HEK293 (cell line): ENCODE data around the gene ABCG1.

ENCODE experiments used
- CTCF ChIA-PET: fragments of 350-600 bp; formaldehyde crosslinking; extraction: SDS; loops from one replicate; lab custom pipeline; 2021; ENCODE audit warnings: antibody characterized with exemption; lab: Yijun Ruan, JAX
- POLR2A ChIA-PET: fragments of 300-600 bp; formaldehyde crosslinking; extraction: SDS; loops from one replicate; lab custom pipeline; 2020; ENCODE audit warnings: antibody characterized with exemption, inconsistent platforms; lab: Yijun Ruan, JAX
- H3K27ac ChIP-seq: fragments of 200-500 bp; sonication (Bioruptor generic); 2 replicates; pipeline ENCODE4 v1.5.1; 2014; ENCODE audit warnings: low read depth, low read length, control low read depth, inconsistent platforms; ENCODE audit errors: extremely low read depth
- H3K36me3 ChIP-seq, 2 experiments: fragments of 200-500 bp in 1 of 2; sonication (Bioruptor generic) in 1 of 2; 1 replicate in 1 of 2; 2 replicates in 1 of 2; pipeline ENCODE4 v1.5.1; 2014 to 2017; ENCODE audit warnings: inconsistent platforms in 2 of 2, low read length in 2 of 2; ENCODE audit not compliant: control insufficient read depth in 2 of 2, insufficient read depth in 1 of 2
- H3K4me1 ChIP-seq: fragments of 200-500 bp; sonication (Bioruptor generic); 2 replicates; pipeline ENCODE4 v1.5.1; 2014; ENCODE audit warnings: mild to moderate bottlenecking, low read length, inconsistent platforms; ENCODE audit not compliant: control insufficient read depth, insufficient read depth
- H3K4me3 ChIP-seq: 2 replicates; pipeline ENCODE4 v1.5.1; 2011; ENCODE audit warnings: low read depth, mild to moderate bottlenecking, control low read depth, low read length, moderate library complexity
- H3K9me3 ChIP-seq: fragments of 200-500 bp; sonication (Bioruptor generic); 2 replicates; pipeline ENCODE4 v1.5.1; 2014; ENCODE audit warnings: low read depth, low read length, inconsistent platforms; ENCODE audit not compliant: control insufficient read depth, insufficient read depth
- EGR2 ChIP-seq: fragments of 450-650 bp; formaldehyde crosslinking; IDR thresholded peaks from 2 replicates; pipeline ENCODE4 v1.5.1; 2016; ENCODE audit warnings: low read depth, missing biosample characterization, missing genetic modification characterization
- FEZF1 ChIP-seq: fragments of 450-650 bp; formaldehyde crosslinking; IDR thresholded peaks from 2 replicates; pipeline ENCODE4 v1.5.1; 2016; ENCODE audit warnings: missing biosample characterization, missing genetic modification characterization
- GLIS2 ChIP-seq: fragments of 450-650 bp; formaldehyde crosslinking; IDR thresholded peaks from 2 replicates; pipeline ENCODE4 v1.5.1; 2016; ENCODE audit warnings: missing biosample characterization, missing genetic modification characterization
- YY1 ChIP-seq: fragments of 450-650 bp; formaldehyde crosslinking; IDR thresholded peaks from 2 replicates; pipeline ENCODE4 v1.5.1; 2018; ENCODE audit warnings: missing biosample characterization, missing genetic modification characterization
- ZFHX2 ChIP-seq: fragments of 450-650 bp; formaldehyde crosslinking; conservative IDR thresholded peaks from 2 replicates; pipeline ENCODE4 v1.5.1; 2016; ENCODE audit warnings: missing biosample characterization, missing genetic modification characterization
- ZNF114 ChIP-seq: fragments of 450-650 bp; formaldehyde crosslinking; IDR thresholded peaks from 2 replicates; pipeline ENCODE4 v1.5.0; 2017; ENCODE audit warnings: missing biosample characterization, missing genetic modification characterization
- ZNF16 ChIP-seq: fragments of 450-650 bp; formaldehyde crosslinking; IDR thresholded peaks from 2 replicates; pipeline ENCODE4 v1.5.1; 2016; ENCODE audit warnings: low read depth, missing biosample characterization, missing genetic modification characterization
- ZNF19 ChIP-seq: fragments of 450-650 bp; formaldehyde crosslinking; IDR thresholded peaks from 2 replicates; pipeline ENCODE4; 2016; ENCODE audit warnings: missing biosample characterization, missing genetic modification characterization, low read depth
- ZNF423 ChIP-seq: fragments of 450-650 bp; formaldehyde crosslinking; IDR thresholded peaks from 2 replicates; pipeline ENCODE4 v1.5.1; 2016; ENCODE audit warnings: missing biosample characterization, missing genetic modification characterization
- ZNF555 ChIP-seq: fragments of 450-650 bp; formaldehyde crosslinking; conservative IDR thresholded peaks from 2 replicates; pipeline ENCODE4 v1.5.1; 2017; ENCODE audit warnings: missing biosample characterization, mild to moderate bottlenecking, missing genetic modification characterization, inconsistent platforms
- ZNF560 ChIP-seq: fragments of 450-650 bp; formaldehyde crosslinking; IDR thresholded peaks from 2 replicates; pipeline ENCODE4 v1.5.1; 2017; ENCODE audit warnings: missing biosample characterization, missing genetic modification characterization, borderline replicate concordance
- ZNF701 ChIP-seq: fragments of 450-650 bp; formaldehyde crosslinking; IDR thresholded peaks from 2 replicates; pipeline ENCODE4 v1.5.1; 2016; ENCODE audit warnings: missing biosample characterization, missing genetic modification characterization
- ZNF830 ChIP-seq: fragments of 450-650 bp; IDR thresholded peaks from 2 replicates; pipeline ENCODE4 v1.5.0; 2018; ENCODE audit warnings: missing biosample characterization, missing genetic modification characterization, low read depth, mild to moderate bottlenecking, moderate library complexity
- ZSCAN16 ChIP-seq: fragments of 450-650 bp; formaldehyde crosslinking; IDR thresholded peaks from 2 replicates; pipeline ENCODE4 v1.5.1; 2016; ENCODE audit warnings: missing biosample characterization, missing genetic modification characterization
- TF ChIP-seq, protein P1 (sequence below): fragments of 450-650 bp; formaldehyde crosslinking; IDR thresholded peaks from 2 replicates; pipeline ENCODE4 v1.5.1; 2016; ENCODE audit warnings: missing biosample characterization, missing genetic modification characterization
- TF ChIP-seq, protein P2 (sequence below): fragments of 450-650 bp; formaldehyde crosslinking; IDR thresholded peaks from 2 replicates; pipeline ENCODE4 v1.5.1; 2016; ENCODE audit warnings: missing biosample characterization, missing genetic modification characterization
- TF ChIP-seq, protein P3 (sequence below): fragments of 450-650 bp; formaldehyde crosslinking; conservative IDR thresholded peaks from 2 replicates; pipeline ENCODE4 v1.5.1; 2016; ENCODE audit warnings: low read depth, missing biosample characterization, missing genetic modification characterization
- TF ChIP-seq, protein P4 (sequence below): fragments of 450-650 bp; formaldehyde crosslinking; conservative IDR thresholded peaks from 2 replicates; pipeline ENCODE4 v1.5.1; 2016; ENCODE audit warnings: low read depth, missing biosample characterization, missing genetic modification characterization

Gene ABCG1

DNA sequence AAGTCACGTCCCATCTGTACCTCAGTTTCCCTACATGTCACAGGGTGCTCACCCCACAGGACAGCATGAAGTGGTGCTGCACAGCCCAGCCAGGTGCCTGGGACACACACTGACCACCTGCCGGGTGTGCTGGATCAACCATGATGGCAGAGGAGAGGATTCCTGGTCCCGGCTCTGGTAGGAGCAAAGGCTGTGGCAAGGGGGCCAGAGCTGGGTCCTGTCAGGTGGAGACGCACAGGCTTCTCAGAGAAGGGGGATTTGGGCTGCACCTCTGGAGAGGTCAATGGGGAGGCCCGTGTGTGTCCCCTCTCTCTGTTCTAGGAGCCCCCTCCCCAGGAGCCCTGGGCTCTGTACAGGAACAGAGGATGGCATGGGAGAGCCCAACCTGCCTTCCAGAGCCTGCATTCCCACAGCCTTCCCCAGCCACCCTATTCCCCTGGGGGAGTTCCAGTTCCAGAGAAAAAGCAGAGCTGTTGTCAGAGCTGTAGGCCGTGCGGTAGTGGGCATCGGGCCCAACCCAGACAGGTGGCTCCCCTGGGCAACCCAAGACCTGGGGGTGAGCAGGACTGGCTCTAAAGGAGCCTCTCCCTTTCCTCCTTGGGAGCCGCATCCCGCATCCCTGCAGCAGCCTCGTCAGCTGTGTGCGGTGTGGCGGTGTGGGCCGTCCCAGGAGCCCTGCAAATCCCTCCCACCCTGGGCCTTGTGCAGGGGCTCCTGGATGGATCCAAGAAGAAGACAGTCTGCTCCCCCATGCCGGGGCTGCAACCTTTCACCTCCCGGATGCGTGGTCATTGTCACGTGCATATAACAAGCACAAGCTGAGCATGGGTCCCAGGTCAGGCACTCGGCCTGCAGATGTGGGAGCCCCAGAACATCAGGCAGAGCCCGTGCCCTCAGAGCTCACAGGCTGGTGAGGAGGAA lies 99.1 kb downstream of the ABCG1 start:
- Histone ChIP-seq H3K27ac (no peak overlapping the region), H3K4me3 (no peak overlapping the region), H3K4me1 (no peaks in the 10 kb centered on the region), H3K36me3 (no peaks in the 10 kb centered on the region), H3K9me3 (no peaks in the 10 kb centered on the region)
- TF ChIP-seq ZNF830 (no peak), ZNF560 (no peak), YY1 (no peak), ZNF114 (tag by site-specific recombination) (no peak), ZNF701 (tag by site-specific recombination) (no peak), ZNF16 (no peak)
- TF ChIP-seq, protein P1, sequence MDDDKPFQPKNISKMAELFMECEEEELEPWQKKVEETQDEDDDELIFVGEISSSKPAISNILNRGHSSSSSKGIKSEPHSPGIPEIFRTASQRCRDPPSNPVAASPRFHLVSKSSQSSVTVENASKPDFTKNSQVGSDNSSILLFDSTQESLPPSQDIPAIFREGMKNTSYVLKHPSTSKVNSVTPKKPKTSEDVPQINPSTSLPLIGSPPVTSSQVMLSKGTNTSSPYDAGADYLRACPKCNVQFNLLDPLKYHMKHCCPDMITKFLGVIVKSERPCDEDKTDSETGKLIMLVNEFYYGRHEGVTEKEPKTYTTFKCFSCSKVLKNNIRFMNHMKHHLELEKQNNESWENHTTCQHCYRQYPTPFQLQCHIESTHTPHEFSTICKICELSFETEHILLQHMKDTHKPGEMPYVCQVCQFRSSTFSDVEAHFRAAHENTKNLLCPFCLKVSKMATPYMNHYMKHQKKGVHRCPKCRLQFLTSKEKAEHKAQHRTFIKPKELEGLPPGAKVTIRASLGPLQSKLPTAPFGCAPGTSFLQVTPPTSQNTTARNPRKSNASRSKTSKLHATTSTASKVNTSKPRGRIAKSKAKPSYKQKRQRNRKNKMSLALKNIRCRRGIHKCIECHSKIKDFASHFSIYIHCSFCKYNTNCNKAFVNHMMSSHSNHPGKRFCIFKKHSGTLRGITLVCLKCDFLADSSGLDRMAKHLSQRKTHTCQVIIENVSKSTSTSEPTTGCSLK (tag by site-specific recombination): no peak
- TF ChIP-seq, protein P2, sequence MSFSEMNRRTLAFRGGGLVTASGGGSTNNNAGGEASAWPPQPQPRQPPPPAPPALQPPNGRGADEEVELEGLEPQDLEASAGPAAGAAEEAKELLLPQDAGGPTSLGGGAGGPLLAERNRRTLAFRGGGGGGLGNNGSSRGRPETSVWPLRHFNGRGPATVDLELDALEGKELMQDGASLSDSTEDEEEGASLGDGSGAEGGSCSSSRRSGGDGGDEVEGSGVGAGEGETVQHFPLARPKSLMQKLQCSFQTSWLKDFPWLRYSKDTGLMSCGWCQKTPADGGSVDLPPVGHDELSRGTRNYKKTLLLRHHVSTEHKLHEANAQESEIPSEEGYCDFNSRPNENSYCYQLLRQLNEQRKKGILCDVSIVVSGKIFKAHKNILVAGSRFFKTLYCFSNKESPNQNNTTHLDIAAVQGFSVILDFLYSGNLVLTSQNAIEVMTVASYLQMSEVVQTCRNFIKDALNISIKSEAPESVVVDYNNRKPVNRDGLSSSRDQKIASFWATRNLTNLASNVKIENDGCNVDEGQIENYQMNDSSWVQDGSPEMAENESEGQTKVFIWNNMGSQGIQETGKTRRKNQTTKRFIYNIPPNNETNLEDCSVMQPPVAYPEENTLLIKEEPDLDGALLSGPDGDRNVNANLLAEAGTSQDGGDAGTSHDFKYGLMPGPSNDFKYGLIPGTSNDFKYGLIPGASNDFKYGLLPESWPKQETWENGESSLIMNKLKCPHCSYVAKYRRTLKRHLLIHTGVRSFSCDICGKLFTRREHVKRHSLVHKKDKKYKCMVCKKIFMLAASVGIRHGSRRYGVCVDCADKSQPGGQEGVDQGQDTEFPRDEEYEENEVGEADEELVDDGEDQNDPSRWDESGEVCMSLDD (tag by site-specific recombination): no peak
- TF ChIP-seq, protein P3, sequence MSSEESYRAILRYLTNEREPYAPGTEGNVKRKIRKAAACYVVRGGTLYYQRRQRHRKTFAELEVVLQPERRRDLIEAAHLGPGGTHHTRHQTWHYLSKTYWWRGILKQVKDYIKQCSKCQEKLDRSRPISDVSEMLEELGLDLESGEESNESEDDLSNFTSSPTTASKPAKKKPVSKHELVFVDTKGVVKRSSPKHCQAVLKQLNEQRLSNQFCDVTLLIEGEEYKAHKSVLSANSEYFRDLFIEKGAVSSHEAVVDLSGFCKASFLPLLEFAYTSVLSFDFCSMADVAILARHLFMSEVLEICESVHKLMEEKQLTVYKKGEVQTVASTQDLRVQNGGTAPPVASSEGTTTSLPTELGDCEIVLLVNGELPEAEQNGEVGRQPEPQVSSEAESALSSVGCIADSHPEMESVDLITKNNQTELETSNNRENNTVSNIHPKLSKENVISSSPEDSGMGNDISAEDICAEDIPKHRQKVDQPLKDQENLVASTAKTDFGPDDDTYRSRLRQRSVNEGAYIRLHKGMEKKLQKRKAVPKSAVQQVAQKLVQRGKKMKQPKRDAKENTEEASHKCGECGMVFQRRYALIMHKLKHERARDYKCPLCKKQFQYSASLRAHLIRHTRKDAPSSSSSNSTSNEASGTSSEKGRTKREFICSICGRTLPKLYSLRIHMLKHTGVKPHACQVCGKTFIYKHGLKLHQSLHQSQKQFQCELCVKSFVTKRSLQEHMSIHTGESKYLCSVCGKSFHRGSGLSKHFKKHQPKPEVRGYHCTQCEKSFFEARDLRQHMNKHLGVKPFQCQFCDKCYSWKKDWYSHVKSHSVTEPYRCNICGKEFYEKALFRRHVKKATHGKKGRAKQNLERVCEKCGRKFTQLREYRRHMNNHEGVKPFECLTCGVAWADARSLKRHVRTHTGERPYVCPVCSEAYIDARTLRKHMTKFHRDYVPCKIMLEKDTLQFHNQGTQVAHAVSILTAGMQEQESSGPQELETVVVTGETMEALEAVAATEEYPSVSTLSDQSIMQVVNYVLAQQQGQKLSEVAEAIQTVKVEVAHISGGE: no peak
- ChIA-PET CTCF (interaction anchor here (1.9 kb wide), 1 partner anchor 8 kb away, joined by 13 read pairs; no protein-coding TSS in a partner anchor), POLR2A (interaction anchor here (1.4 kb wide), 1 partner anchor 9 kb away, joined by 6 read pairs; no protein-coding TSS in a partner anchor)

DNA sequence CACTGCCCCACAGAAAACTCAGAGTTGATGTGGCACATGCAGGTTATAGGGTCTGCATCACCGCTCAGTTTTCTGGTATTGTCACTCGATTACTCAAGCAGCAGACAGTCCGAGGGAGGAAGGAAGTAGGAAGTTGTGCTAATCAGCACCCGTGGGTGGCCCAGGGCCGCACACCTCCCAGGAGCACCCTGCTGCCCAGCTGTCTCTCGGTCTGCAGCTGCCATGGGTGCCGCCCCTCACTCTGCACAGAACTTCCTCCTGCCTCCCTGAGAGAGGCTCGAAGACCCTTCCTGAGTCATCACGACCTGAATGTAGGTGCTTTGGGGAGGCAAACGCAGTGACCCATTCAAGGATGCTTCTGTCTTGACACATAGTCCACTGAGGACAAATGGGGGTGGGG lies 100.4 kb downstream of the ABCG1 start:
- Histone ChIP-seq H3K9me3 (no peaks in the 10 kb centered on the region), H3K27ac (no peak overlapping the region), H3K4me3 (no peak overlapping the region), H3K4me1 (no peaks in the 10 kb centered on the region), H3K36me3 (no peaks in the 10 kb centered on the region)
- POLR2A ChIA-PET: interaction anchor here (1.4 kb wide), 1 partner anchor 10 kb away, joined by 6 read pairs; no protein-coding TSS in a partner anchor
- no peak for TF ChIP-seq ZSCAN16
- 0 out of 2 replicates have a peak, but pooled peaks have one; percentile 26 for TF ChIP-seq ZNF423
- no peak for TF ChIP-seq ZNF555
- no peak for TF ChIP-seq ZNF19 (tag by site-specific recombination)
- peak; percentile 52 for TF ChIP-seq ZFHX2 (tag by site-specific recombination)
- TF ChIP-seq, protein P4, sequence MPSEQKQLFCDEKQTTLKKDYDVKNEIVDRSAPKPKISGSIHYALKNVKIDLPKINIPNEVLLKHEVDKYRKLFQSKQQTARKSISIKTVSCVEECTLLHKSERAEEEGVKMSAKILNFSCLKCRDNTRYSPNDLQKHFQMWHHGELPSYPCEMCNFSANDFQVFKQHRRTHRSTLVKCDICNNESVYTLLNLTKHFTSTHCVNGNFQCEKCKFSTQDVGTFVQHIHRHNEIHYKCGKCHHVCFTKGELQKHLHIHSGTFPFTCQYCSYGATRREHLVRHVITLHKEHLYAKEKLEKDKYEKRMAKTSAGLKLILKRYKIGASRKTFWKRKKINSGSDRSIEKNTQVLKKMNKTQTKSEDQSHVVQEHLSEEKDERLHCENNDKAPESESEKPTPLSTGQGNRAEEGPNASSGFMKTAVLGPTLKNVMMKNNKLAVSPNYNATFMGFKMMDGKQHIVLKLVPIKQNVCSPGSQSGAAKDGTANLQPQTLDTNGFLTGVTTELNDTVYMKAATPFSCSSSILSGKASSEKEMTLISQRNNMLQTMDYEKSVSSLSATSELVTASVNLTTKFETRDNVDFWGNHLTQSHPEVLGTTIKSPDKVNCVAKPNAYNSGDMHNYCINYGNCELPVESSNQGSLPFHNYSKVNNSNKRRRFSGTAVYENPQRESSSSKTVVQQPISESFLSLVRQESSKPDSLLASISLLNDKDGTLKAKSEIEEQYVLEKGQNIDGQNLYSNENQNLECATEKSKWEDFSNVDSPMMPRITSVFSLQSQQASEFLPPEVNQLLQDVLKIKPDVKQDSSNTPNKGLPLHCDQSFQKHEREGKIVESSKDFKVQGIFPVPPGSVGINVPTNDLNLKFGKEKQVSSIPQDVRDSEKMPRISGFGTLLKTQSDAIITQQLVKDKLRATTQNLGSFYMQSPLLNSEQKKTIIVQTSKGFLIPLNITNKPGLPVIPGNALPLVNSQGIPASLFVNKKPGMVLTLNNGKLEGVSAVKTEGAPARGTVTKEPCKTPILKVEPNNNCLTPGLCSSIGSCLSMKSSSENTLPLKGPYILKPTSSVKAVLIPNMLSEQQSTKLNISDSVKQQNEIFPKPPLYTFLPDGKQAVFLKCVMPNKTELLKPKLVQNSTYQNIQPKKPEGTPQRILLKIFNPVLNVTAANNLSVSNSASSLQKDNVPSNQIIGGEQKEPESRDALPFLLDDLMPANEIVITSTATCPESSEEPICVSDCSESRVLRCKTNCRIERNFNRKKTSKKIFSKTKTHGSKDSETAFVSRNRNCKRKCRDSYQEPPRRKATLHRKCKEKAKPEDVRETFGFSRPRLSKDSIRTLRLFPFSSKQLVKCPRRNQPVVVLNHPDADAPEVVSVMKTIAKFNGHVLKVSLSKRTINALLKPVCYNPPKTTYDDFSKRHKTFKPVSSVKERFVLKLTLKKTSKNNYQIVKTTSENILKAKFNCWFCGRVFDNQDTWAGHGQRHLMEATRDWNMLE (tag by site-specific recombination): no peak
- TF ChIP-seq FEZF1 (tag by site-specific recombination): no peak
- TF ChIP-seq GLIS2 (tag by site-specific recombination): no peak
- peak; percentile 80 for TF ChIP-seq EGR2 (tag by site-specific recombination)
- CTCF ChIA-PET: interaction anchor here (1.9 kb wide), 1 partner anchor 9 kb away, joined by 13 read pairs; no protein-coding TSS in a partner anchor
